Gastrocnemius medialis (tissue), 4 donors: Measurements from ENCODE around the gene LTB4R2.

Experiments used
- CTCF ChIP-seq, 5 experiments: fragments of 450-650 bp in 3 of 5; fragments of 200-600 bp in 2 of 5; sonication (generic) in 2 of 5; IDR thresholded peaks in 4 of 5; conservative IDR thresholded peaks in 1 of 5; 1 replicate in 4 of 5; 2 replicates in 1 of 5; pipeline ENCODE4 v1.5.1; 2016 to 2019; ENCODE audit warnings: antibody characterized with exemption in 5 of 5, mild to moderate bottlenecking in 3 of 5, moderate library complexity in 3 of 5
- POLR2A ChIP-seq, 2 donors: fragments of 450-650 bp; IDR thresholded peaks; one replicate each; pipeline ENCODE4 v1.6.1; 2017; ENCODE audit warnings: antibody characterized with exemption in 2 of 2, mild to moderate bottlenecking in 2 of 2, moderate library complexity in 2 of 2

- TF ChIP-seq CTCF (IDR thresholded peaks at IDR 0.05 in 4 of 5, conservative IDR thresholded peaks at IDR 0.05 in 1 of 5) (no peak), POLR2A (IDR thresholded peaks at IDR 0.05) (no peak)
Measured at GRCh38 chr14:24348186-24348585, 38.2 kb downstream of the LTB4R2 start.
